Sciatic nerve (tissue), 2 donors: ENCODE data around the gene RHOB. TPM values are rescaled to one million over a fixed set of nuclear protein-coding genes. Genes with fewer than 3 reads are reported as not detected.
"Not testable (repeated sequence)": the region's sequence is repeated elsewhere in the genome, so short reads cannot be mapped to it uniquely, and the experiment has no call there.

ENCODE experiments used
- ATAC-seq: fragments of 200-7000 bp; cut with Tn5 transposase; one replicate; pipeline ENCODE4 v1.9.1; 2020; ENCODE audit warnings: mild to moderate bottlenecking, moderate library complexity
- DNase-seq: peaks from one replicate; pipeline ENCODE4 v3.0.0-alpha.2; 2020; ENCODE audit warnings: low spot score
- intact Hi-C: fragments of 100-400 bp; cut with DNase I; formaldehyde crosslinking; loops from one replicate; pipeline ENCODE4 v1.14.2; 2022
- total RNA-seq: library from RNA; stranded (reverse); fragmentation: NEBNext Ultra II Directional; extraction: Animal tissue kit (Norgen Biotek cat#: 25700); gene quantifications from one replicate; pipeline ENCODE4 v1.2.1, GENCODE V29; 2021
- donor health status: DM: no; HTN: no; CAD: no.
- donor health status: DM: no; HTN: no; CAD: no.

The RHOB gene
- total RNA-seq, 1 donor from 2014 or later, result 236 TPM

DNA sequence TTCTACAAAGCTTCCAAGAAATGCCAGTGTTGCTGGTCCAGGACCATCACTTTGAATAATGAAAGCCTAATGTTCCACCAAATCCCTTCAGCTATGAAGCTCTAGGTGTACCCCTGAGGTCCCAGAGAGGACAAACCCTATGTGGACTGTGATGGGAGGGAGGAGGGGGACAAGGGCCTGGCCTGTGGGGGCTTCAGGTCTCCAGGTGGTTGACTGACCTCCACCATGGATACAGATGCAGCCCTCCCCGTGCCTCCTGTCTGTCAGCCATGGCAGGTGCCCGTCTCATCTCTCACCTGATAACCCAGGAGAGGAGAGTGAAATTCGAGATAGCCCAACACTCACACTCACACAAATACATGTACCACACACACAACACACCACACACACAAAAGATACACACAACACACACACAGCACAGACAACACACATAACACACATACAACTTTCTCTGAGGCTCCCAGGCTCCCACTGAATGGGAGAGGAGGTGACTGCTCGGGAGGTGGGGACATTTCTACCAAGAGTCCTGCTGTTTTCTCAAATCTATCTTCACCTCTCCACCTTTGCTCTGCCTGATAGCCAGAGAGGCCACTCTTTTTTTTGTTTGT lies 12.8 kb upstream of the RHOB start:
- intact Hi-C loops, result no loop called here
- DNase-seq, result peak; percentile 23
- ATAC-seq, result no peak

GRCh38 chr2:20434588-20435294 lies 12.1 kb upstream of the RHOB start:
- DNase-seq (no peak), ATAC-seq (no peak)
- intact Hi-C loops, result no loop called here

- DNase-seq, intact Hi-C loops, ATAC-seq: not testable (repeated sequence)
These were observed 11.4 kb upstream of the RHOB start for GRCh38 chr2:20435456-20435855.

GRCh38 chr2:20436716-20437470 lies 10.0 kb upstream of the RHOB start:
- ATAC-seq (no peak), DNase-seq (no peak)
- intact Hi-C loops, result no loop called here

- intact Hi-C loops, result no loop called here
- ATAC-seq (peak; percentile 90), DNase-seq (no peak)
These were observed 8.3 kb upstream of the RHOB start for GRCh38 chr2:20438334-20439192.

- ATAC-seq (no peak), DNase-seq (no peak)
- intact Hi-C loops, result no loop called here
These were observed 7.7 kb upstream of the RHOB start for GRCh38 chr2:20439193-20439475.

DNA sequence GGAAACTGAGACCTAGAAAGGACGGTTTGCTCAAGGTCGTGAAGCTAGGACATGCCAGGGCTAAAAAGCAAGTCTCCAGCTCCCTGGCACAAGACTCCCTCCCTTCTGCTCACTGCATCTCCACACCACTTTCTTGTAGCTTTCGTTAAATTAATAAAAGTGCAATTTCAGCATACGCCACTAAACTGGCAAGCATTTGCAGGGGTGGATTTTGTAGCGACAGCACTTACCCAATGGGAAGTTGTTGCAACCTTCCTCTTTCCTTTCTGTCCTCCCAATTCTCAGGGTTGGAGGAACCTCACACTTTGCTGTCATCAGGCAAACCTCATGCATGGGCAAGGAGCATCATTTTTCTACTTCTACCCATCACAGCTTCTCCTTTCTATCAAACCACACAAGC lies 7.4 kb upstream of the RHOB start:
- intact Hi-C loops, result no loop called here
- peak; percentile 33 for ATAC-seq
- DNase-seq, result no peak

DNA sequence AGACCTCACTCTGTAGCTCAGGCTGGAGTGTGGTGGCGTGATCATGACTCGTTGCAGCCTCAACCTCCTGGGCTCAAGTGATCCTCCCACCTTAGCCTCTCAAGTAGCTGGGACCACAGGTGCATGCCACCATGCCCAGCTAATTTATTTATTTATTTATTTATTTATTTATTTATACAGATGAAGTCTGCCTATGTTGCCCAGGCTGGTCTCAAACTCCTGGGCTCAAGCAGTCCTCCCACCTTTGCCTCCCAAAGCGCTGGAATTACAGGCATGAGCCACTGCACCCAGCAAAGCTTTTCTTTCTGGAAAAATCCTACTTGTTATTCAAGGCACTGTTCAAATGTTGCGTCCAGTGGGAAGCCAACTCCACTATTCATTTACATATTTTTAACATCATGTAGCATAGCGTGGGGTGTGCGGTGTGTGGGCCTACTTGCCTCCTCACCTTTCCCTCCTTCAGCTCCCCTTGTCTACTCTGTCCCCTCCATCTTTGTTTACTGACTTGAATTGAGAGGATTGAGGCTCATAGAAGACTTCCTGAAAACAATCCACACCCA lies 6.8 kb upstream of the RHOB start:
- ATAC-seq, result no peak
- intact Hi-C loops, result loop anchor here (2.0 kb wide), 1 partner anchor 197 kb away; no protein-coding TSS in a partner anchor
- DNase-seq, result no peak

DNA sequence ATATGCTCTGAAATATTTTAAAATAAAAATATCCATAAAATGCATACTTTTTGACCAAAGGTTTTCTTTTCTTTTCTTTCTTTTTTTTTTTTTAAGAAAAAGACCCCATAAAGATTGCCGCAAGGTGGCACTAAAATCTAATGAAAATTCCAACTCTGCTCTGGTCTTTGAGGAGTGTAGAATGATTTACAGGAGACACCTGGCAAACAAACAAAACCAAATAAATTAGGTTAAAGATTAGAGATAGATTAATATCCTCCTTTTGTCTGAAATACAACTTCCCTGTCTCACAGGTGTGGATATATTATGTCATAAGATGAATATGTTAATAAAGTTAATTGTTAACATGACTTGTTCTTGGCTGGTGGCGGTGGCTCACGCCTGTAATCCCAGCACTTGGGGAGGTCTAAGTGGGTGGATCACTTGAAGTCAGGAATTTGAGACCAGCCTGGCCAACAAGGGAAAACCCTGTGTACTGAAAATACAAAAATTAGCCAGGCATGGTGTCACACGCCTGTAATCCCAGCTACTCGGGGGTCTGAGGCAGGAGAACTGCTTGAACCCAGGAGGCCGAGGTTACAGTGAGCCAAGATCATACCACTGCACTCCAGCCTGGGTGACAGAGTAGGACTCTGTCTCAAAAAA lies 3.5 kb upstream of the RHOB start:
- peak; percentile 3 for ATAC-seq
- no peak for DNase-seq
- intact Hi-C loops, result no loop called here

DNA sequence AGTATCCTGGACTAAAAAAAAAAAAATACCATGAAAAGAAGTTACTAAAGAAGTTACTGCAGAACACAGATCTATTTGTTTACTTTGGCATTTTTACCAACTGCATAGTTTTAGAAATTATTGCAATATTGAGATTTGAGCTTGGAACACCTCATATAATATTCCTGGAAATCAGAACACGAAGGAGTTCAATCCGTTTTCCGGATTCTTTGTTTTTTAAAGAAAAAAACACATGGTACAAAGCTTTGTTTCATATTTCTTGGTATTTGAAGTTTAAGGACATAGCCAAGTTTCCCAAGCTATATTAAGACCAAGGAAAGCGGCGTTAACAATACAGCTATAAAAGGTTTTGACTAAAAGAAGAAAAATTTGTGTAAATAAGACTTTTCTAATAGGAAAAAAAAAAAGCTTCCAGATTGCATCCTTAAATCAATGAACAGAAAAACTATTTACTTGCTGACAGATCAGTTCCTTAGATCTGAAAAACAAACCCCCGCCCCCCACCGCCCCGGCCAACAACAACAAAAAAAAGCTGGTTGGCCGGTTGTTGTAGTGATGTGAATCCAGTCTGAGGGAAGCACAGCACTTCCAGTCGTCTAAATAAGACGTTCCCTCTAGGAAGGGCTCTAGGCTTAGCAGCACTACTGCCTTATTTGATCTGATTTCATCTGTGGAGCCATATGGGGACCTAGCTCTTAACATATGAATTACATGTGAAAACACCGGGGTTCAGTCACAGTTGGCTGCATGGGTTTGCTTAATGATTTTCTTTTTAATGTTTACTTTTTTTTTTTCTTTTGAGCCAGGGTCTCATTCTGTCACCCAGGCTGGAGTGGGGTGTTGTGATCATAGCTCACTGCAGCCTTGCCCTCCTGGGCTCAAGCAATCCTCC lies 2.5 kb upstream of the RHOB start:
- DNase-seq (no peak), ATAC-seq (peak; percentile 14)
- intact Hi-C loops, result no loop called here

DNA sequence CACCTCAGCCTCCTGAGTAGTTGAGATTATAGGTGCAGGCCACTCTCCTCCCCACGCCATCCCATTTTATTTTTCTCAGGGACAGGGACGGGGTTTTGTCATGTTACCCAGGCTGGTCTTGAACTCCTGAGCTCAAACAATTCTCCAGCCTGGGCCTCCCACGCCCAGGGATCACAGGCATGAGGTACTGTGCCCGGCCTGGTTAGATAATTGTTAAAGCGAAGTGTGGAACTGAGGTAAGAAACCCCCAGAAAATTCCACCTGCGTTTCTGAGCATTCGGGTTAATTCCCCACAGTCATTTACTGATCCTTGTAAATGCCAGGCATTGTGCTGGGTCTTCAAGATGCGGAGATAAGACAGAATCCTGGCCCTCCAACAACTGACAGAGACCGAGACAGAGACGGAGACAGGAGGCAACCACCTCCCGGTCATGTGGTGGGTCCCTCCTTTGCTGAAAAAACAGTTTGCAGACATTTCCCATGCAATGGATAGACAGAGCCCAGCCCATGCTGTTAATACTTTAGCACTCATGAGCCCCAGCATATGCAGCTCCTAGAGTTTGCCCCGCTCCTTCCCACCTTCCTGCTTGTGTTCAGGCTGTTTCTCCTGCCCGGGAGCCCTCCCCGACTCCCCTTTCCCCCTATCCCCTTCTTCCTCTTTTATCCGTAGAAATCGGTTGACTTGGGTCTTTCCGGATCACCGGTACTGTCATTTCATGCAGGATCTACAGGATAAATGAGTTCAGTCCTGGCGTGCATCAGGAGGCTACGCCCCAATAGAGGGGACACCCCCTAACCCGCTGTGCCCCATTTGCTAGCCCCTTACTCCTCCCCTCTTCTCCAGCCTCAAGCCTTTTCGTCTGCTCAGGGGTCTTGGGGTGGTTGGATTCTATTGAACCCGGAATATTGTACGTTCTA lies 1.6 kb upstream of the RHOB start:
- intact Hi-C loops, result no loop called here
- no peak for DNase-seq
- ATAC-seq, result no peak

DNA sequence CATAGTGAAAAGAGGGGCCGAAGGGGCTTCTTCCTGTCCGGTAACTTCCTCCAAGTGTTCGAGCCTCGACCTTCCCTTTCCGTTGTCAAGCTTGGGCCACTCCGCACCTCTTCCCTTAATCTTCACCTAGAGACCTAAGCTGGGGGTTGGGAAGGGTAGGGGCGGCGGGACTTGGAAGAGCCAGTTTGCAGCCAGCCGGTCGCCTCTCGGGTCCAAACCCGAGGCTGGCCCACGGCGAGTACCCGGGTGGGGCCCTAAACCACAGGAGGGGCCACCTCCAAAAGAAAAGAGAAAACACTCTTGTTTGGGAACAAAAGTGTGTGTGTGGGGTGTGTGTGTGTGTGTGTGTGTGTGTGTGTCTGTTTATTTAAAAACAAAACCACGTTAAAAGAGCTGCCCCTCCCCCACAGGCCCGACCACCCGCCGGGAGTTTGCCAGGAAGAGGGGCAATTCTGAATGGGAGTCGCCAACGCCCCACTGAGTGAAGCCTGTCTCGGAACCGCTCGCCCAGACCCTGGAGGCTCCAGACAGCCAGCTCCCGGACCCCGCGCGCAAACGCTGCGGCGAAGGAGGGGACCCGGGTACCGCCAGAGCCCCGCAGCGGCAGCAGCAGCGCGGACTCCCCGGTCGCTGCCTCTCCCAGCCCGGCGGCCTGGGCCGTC lies 488 bp upstream of the RHOB start:
- ATAC-seq, result no peak
- intact Hi-C loops, result no loop called here

GRCh38 chr2:20447437-20448245 lies 767 bp downstream of the RHOB start:
- DNase-seq (peak; percentile 75), ATAC-seq (peak; percentile 2)
- intact Hi-C loops, result no loop called here

More for the DNA sequence above, 488 bp upstream of the RHOB start:
- no peak for DNase-seq

DNA sequence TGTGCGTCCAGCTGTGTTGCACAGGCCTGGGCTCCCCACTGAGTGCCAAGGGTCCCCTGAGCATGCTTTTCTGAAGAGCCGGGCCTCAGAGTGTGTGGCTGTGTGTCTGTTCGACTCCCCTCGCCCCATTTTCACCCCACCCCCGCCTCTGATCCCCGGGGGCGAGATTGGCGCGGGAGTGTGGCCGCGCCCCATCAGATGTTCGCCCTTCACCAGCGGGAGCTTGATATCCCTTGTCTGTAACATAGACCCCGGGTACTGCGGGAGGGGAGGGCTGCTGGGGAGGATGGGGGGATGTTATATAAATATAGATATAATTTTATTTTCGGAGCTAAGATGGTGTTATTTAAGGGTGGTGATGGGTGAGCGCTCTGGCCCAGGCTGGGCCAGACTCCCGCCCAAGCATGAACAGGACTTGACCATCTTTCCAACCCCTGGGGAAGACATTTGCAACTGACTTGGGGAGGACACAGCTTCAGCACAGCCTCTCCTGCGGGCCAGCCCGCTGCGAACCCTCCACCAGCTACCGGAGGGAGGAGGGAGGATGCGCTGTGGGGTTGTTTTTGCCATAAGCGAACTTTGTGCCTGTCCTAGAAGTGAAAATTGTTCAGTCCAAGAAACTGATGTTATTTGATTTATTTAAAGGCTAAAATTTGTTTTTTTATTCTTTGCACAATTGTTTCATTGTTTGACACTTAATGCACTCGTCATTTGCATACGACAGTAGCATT lies 1.5 kb downstream of the RHOB start:
- intact Hi-C loops, result no loop called here
- no peak for DNase-seq

DNA sequence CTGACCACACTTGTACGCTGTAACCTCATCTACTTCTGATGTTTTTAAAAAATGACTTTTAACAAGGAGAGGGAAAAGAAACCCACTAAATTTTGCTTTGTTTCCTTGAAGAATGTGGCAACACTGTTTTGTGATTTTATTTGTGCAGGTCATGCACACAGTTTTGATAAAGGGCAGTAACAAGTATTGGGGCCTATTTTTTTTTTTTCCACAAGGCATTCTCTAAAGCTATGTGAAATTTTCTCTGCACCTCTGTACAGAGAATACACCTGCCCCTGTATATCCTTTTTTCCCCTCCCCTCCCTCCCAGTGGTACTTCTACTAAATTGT lies 2.1 kb downstream of the RHOB start:
- intact Hi-C loops, result no loop called here
- no peak for ATAC-seq
- DNase-seq, result no peak

More for the DNA sequence above, 1.5 kb downstream of the RHOB start:
- peak; percentile 0 for ATAC-seq
